WERI-Rb-1 (cell line): ENCODE data around the gene MAGI1.

Source experiments
- DNase-seq: peaks from one replicate; pipeline ENCODE4 v3.0.0-alpha.2; 2020
- H3K27ac ChIP-seq: fragments of 250-450 bp; sonication (Bioruptor Pico); 2 replicates; pipeline ENCODE4 v1.5.1; 2020; ENCODE audit warnings: mild to moderate bottlenecking, moderate library complexity
- H3K27me3 ChIP-seq: fragments of 250-450 bp; sonication (Bioruptor Pico); 2 replicates; pipeline ENCODE4 v1.5.1; 2021; ENCODE audit warnings: mild to moderate bottlenecking, low read depth, moderate library complexity; ENCODE audit not compliant: insufficient read depth, severe bottlenecking
- H3K36me3 ChIP-seq: fragments of 250-450 bp; sonication (Bioruptor Pico); 2 replicates; pipeline ENCODE4 v1.5.1; 2020; ENCODE audit warnings: mild to moderate bottlenecking, moderate library complexity
- H3K4me3 ChIP-seq: 2 replicates; pipeline ENCODE4 v1.5.1; 2011; ENCODE audit warnings: low read depth, mild to moderate bottlenecking, control low read depth, low read length
- H3K9me3 ChIP-seq: fragments of 250-450 bp; sonication (Bioruptor Pico); 2 replicates; pipeline ENCODE4 v1.5.1; 2021; ENCODE audit warnings: mild to moderate bottlenecking, moderate library complexity; ENCODE audit not compliant: severe bottlenecking
- TF ChIP-seq, protein P1 (sequence below): IDR thresholded peaks from 2 replicates; pipeline ENCODE4 v1.5.1; 2011; ENCODE audit warnings: low read depth, mild to moderate bottlenecking, control low read depth, inconsistent platforms, low read length

MAGI1 gene

DNA sequence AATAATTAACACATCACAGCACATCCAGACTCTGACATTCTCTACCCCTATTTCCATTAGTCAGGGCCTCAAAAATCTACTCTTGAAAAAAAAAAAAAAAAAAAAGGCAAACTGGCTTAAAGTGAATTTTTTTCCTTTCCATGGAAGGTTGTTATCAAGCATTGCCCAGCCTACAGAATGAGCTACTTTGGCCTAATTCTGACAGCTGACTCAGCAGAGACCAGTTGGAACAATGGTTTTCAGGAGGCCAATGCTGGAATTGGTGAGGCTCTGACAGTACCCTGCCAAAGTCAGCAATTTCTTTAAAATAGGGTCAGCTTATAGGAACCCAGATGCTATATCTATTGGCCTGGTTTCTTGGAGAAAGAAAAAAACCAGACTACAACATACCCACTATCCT, 454.7 kb downstream of the MAGI1 start:
- no peak for DNase-seq
- no peak overlapping the region for H3K27ac ChIP-seq
- TF ChIP-seq, protein P1, sequence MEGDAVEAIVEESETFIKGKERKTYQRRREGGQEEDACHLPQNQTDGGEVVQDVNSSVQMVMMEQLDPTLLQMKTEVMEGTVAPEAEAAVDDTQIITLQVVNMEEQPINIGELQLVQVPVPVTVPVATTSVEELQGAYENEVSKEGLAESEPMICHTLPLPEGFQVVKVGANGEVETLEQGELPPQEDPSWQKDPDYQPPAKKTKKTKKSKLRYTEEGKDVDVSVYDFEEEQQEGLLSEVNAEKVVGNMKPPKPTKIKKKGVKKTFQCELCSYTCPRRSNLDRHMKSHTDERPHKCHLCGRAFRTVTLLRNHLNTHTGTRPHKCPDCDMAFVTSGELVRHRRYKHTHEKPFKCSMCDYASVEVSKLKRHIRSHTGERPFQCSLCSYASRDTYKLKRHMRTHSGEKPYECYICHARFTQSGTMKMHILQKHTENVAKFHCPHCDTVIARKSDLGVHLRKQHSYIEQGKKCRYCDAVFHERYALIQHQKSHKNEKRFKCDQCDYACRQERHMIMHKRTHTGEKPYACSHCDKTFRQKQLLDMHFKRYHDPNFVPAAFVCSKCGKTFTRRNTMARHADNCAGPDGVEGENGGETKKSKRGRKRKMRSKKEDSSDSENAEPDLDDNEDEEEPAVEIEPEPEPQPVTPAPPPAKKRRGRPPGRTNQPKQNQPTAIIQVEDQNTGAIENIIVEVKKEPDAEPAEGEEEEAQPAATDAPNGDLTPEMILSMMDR = no peak
- H3K27me3 ChIP-seq = no peaks in the 10 kb centered on the region
- H3K36me3 ChIP-seq = no peaks in the 10 kb centered on the region
- H3K4me3 ChIP-seq = no peak overlapping the region
- no peaks in the 10 kb centered on the region for H3K9me3 ChIP-seq

DNA sequence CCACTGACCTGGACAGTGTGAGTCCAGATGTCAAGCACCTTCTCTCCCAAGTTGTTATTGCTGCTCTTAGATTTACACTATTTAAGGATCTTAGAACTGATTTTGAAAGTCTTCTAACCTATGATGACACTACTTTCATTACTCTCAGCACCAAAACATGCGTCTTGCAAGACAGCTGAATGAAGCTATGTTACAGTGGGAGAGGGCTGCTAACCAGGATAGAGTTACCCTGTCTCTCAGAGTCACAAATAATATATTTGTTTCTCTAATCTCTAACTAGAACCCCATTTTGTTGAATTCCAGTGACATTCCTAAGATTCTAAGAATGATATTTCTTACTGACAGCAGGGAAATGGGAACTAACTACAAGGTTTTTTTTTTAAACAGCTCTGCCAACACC, 455.5 kb downstream of the MAGI1 start:
- no peaks in the 10 kb centered on the region for H3K9me3 ChIP-seq
- TF ChIP-seq, protein P1 = no peak
- H3K4me3 ChIP-seq = no peak overlapping the region
- no peaks in the 10 kb centered on the region for H3K27me3 ChIP-seq
- H3K27ac ChIP-seq = no peak overlapping the region
- DNase-seq = no peak
- H3K36me3 ChIP-seq = no peaks in the 10 kb centered on the region

DNA sequence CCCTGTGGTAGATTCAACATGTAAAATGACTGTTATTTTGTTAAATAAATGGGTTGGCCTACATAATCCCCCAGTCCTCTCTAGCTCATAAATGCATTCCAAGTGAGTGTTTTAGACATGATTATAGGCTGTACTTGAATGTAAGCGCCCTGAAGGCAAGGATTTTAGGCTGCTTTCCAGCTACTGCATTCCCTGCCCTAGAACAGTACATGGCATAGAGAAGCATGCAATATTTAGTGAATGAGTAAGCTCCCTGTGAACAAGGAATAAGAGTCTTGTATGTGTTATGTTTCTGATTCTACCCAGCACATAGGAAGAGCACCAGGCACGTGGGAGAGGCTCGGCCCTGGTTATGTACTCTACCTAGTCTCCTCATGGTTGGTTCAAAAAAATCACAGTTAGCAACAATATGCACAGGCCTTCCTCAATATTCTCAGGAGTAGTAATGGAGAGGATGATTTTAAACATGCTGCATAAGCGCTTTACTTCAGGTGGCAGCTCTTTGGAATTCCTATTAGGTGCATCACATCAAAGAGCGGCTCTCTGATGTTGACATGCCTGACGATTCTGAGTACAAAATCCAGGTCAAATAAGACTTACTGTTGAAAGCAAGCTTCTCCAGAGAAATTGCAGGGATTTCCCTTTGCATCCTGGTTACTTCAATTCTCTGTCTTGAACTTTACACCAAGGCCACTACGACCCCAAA, 456.6 kb downstream of the MAGI1 start:
- no peak overlapping the region for H3K4me3 ChIP-seq
- TF ChIP-seq, protein P1 = no peak
- no peak overlapping the region for H3K27ac ChIP-seq
- H3K27me3 ChIP-seq = no peaks in the 10 kb centered on the region
- H3K9me3 ChIP-seq = no peaks in the 10 kb centered on the region
- H3K36me3 ChIP-seq = no peaks in the 10 kb centered on the region
- no peak for DNase-seq

DNA sequence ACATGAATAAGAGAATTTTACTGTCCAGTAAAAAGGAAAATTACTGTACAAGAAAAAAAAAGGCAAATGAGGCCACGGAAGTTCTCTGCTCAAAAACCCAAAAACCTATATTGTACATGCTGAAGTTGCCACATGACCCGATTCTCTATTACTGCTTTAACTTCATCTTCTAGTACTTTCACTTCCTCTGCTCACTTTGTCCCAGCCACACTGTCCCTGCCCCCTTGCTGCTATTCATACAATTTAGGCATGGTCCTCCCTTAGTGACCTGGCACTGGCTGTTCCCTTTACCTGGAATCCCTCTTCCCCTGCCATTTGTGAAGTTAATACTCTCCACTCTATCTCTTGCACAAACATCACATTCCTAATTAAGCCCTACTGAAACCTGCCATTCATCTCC, 457.4 kb downstream of the MAGI1 start:
- Histone ChIP-seq H3K9me3 (no peaks in the 10 kb centered on the region), H3K36me3 (no peaks in the 10 kb centered on the region), H3K27me3 (no peaks in the 10 kb centered on the region), H3K27ac (no peak overlapping the region), H3K4me3 (no peak overlapping the region)
- no peak for DNase-seq
- TF ChIP-seq, protein P1 = no peak

DNA sequence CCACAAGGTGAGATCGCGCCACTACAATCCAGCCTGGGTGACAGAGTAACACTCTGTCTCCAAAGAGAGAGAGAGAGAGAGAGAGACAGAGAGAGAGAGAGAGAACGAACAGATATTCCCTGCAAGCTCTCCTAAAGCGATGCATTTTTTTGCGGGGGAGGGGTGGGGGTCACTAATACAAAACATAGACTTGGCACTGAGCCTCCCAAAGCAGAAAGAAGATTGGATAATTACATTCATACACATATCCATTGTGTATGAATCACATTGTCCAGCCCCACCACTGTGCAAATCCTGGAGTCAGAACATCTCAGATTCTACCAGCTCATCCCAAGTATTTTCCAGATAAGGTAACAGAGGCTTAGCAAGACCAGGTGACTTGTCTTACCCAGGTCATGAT, 459.9 kb downstream of the MAGI1 start:
- no peak overlapping the region for H3K27ac ChIP-seq
- H3K4me3 ChIP-seq = no peak overlapping the region
- TF ChIP-seq, protein P1 = no peak
- H3K27me3 ChIP-seq = no peaks in the 10 kb centered on the region
- no peaks in the 10 kb centered on the region for H3K9me3 ChIP-seq
- DNase-seq = no peak
- H3K36me3 ChIP-seq = no peaks in the 10 kb centered on the region
